K562 (cell line): Measurements from ENCODE around the gene ANKRD11. TPM values are rescaled to one million over a fixed set of nuclear protein-coding genes. Genes with fewer than 3 reads are reported as not detected.

Source experiments
- ATAC-seq: fragments of 200-7000 bp; cut with Tn5 transposase; 3 replicates; pipeline ENCODE4 v1.9.1; 2020; ENCODE audit warnings: moderate library complexity
- BruUV-seq: library from RNA; stranded (reverse); fragments of 400-500 nt; replicated peaks from 2 replicates; lab custom pipeline; 2021; lab: Mats Ljungman, UMichigan
- CTCF ChIA-PET: fragments of 300-600 bp; formaldehyde crosslinking; extraction: SDS; loops from one replicate; lab custom pipeline; 2021; ENCODE audit warnings: low intra/inter-chr PET ratio; lab: Yijun Ruan, JAX
- POLR2A ChIA-PET: fragments of 300-600, 350-650 bp; sonication (Branson Sonifier 250); formaldehyde crosslinking; extraction: SDS; loops from one replicate; lab custom pipeline; 2021; ENCODE audit warnings: antibody characterized with exemption, inconsistent platforms; lab: Yijun Ruan, JAX
- DNase-seq, 4 experiments: peaks; one replicate each; pipeline versions ENCODE4 v3.0.0 to v3.0.0-alpha.2; 2011 to 2018; ENCODE audit warnings: low spot score in 3 of 4, mixed read lengths in 3 of 4; ENCODE audit errors: extremely low read depth in 1 of 4
- FAIRE-seq: peaks from 2 replicates; lab custom pipeline; 2011; peaks lifted over from hg19 to GRCh38; lab: Jason Lieb, UNC
- H2AFZ ChIP-seq: 2 replicates; pipeline ENCODE4 v1.6.0; 2011; ENCODE audit warnings: low read depth, low read length, control low read depth, inconsistent platforms
- H3K27ac ChIP-seq: fragments of 200-600 bp; 3 replicates; pipeline ENCODE4 v1.8.0; 2011; ENCODE audit warnings: low read depth, mild to moderate bottlenecking, control low read depth, inconsistent platforms, low read length, moderate library complexity, mixed read lengths; ENCODE audit errors: extremely low read depth
- H3K27me3 ChIP-seq, 2 experiments: fragments of 300-600 bp in 1 of 2; 2 replicates in 1 of 2; 3 replicates in 1 of 2; pipeline versions ENCODE4 v1.6.0 to v1.8.0; 2011; ENCODE audit warnings: inconsistent platforms in 2 of 2, low read length in 2 of 2, mild to moderate bottlenecking in 1 of 2, mixed read lengths in 1 of 2, moderate library complexity in 1 of 2; ENCODE audit not compliant: control insufficient read depth in 2 of 2, insufficient read depth in 2 of 2
- H3K36me3 ChIP-seq: fragments of 300-600 bp; 3 replicates; pipeline ENCODE4 v1.8.0; 2011; ENCODE audit warnings: mild to moderate bottlenecking, low read length, inconsistent platforms; ENCODE audit not compliant: control insufficient read depth, insufficient read depth
- H3K4me1 ChIP-seq, 2 experiments: fragments of 200-600 bp in 1 of 2; replicated peaks in 1 of 2; 2 replicates in 1 of 2; 3 replicates in 1 of 2; pipeline versions ENCODE4 v1.5.1 to v1.8.0; 2011; ENCODE audit warnings: inconsistent platforms in 2 of 2, low read length in 2 of 2, mild to moderate bottlenecking in 1 of 2, mixed read lengths in 1 of 2, moderate library complexity in 1 of 2; ENCODE audit not compliant: control insufficient read depth in 2 of 2, insufficient read depth in 2 of 2
- H3K4me2 ChIP-seq: 2 replicates; pipeline ENCODE4 v1.6.1; 2011; ENCODE audit warnings: low read length, control low read depth, inconsistent platforms, mixed read lengths; ENCODE audit not compliant: insufficient read depth
- H3K4me3 ChIP-seq: fragments of 200-600 bp; sonication (generic), shearing (Covaris generic); 2 replicates; pipeline ENCODE4 v1.5.1; 2016; ENCODE audit warnings: control low read depth, inconsistent platforms
- H3K79me2 ChIP-seq: fragments of 200-600 bp; 3 replicates; pipeline ENCODE4 v1.8.0; 2011; ENCODE audit warnings: low read length, inconsistent platforms; ENCODE audit not compliant: control insufficient read depth, insufficient read depth
- H3K9ac ChIP-seq, 2 experiments: 2 replicates each; pipeline versions ENCODE4 v1.6.0 to v1.6.1; 2011; ENCODE audit warnings: low read depth in 2 of 2, low read length in 2 of 2, control low read depth in 1 of 2, inconsistent platforms in 1 of 2, mild to moderate bottlenecking in 1 of 2, mixed read lengths in 1 of 2; ENCODE audit not compliant: insufficient read depth in 1 of 2
- H3K9me1 ChIP-seq: one replicate; pipeline ENCODE4 v1.6.0; 2011; ENCODE audit warnings: inconsistent platforms, mild to moderate bottlenecking, low read length, moderate library complexity; ENCODE audit not compliant: control insufficient read depth, insufficient read depth
- H3K9me3 ChIP-seq: replicated peaks from 2 replicates; pipeline ENCODE4 v1.5.1; 2011; ENCODE audit warnings: low read depth, low read length, inconsistent platforms; ENCODE audit not compliant: control insufficient read depth, insufficient read depth
- H4K20me1 ChIP-seq: replicated peaks from 2 replicates; pipeline ENCODE4 v1.6.1; 2011; ENCODE audit warnings: low read length, inconsistent platforms, mixed read lengths; ENCODE audit not compliant: control insufficient read depth, insufficient read depth
- FOXP1 ChIP-seq: sonication (generic); formaldehyde crosslinking; IDR thresholded peaks from 2 replicates; pipeline ENCODE4 v1.8.0; 2022; ENCODE audit warnings: mild to moderate bottlenecking, missing genetic modification reagents
- MAFF ChIP-seq: IDR thresholded peaks from 2 replicates; pipeline ENCODE4 v1.6.1; 2012; ENCODE audit warnings: low read length, improper control_type of control experiment
- PML ChIP-seq: IDR thresholded peaks from 2 replicates; pipeline ENCODE4 v1.6.1; 2012; ENCODE audit warnings: low read length, inconsistent platforms
- POLR2G ChIP-seq: fragments of 200-400 bp; formaldehyde crosslinking; IDR thresholded peaks from 2 replicates; pipeline ENCODE4 v1.6.1; 2017; ENCODE audit warnings: low read depth, mild to moderate bottlenecking, antibody characterized with exemption, low read length, moderate library complexity
- PPARD ChIP-seq: fragments of 250-450 bp; sonication (Bioruptor Pico); IDR thresholded peaks from 2 replicates; pipeline ENCODE4 v1.8.0; 2022; ENCODE audit warnings: inconsistent platforms, mild to moderate bottlenecking, moderate library complexity
- RBM34 ChIP-seq: fragments of 200-400 bp; formaldehyde crosslinking; IDR thresholded peaks from 2 replicates; pipeline ENCODE4 v1.6.1; 2018; ENCODE audit warnings: low read length, borderline replicate concordance; ENCODE audit not compliant: insufficient read depth
- SMARCC2 ChIP-seq: fragments of 450-650 bp; IDR thresholded peaks from 2 replicates; pipeline ENCODE4 v1.6.1; 2017; ENCODE audit warnings: antibody characterized with exemption, moderate library complexity, mild to moderate bottlenecking, low read depth
- TEAD4 ChIP-seq, 2 experiments: sonication (generic) in 1 of 2; formaldehyde crosslinking in 1 of 2; IDR thresholded peaks; 2 replicates each; pipeline versions ENCODE4 v1.6.1 to v1.8.0; 2012 to 2022; ENCODE audit warnings: borderline replicate concordance in 1 of 2, inconsistent platforms in 1 of 2, low read length in 1 of 2, mild to moderate bottlenecking in 1 of 2, missing genetic modification reagents in 1 of 2
- ZC3H4 ChIP-seq: sonication (generic); formaldehyde crosslinking; IDR thresholded peaks from 2 replicates; pipeline ENCODE4 v1.9.0; 2021; ENCODE audit warnings: missing genetic modification reagents, borderline replicate concordance
- ZNF124 ChIP-seq: sonication (generic); formaldehyde crosslinking; IDR thresholded peaks from 2 replicates; pipeline ENCODE4 v1.8.1; 2022; ENCODE audit warnings: missing genetic modification reagents
- ZNF165 ChIP-seq: fragments of 250-450 bp; sonication (Bioruptor Pico); IDR thresholded peaks from 2 replicates; pipeline ENCODE4 v1.4.0; 2020; ENCODE audit warnings: borderline replicate concordance
- ZNF431 ChIP-seq: sonication (generic); formaldehyde crosslinking; IDR thresholded peaks from 2 replicates; pipeline ENCODE4 v1.8.0; 2022; ENCODE audit warnings: mild to moderate bottlenecking, missing genetic modification reagents
- ZNF561 ChIP-seq: fragments of 450-650 bp; formaldehyde crosslinking; conservative IDR thresholded peaks from 2 replicates; pipeline ENCODE4 v1.4.0; 2020; ENCODE audit warnings: mild to moderate bottlenecking, moderate library complexity
- ZNF644 ChIP-seq: fragments of 200-800 bp; sonication (Bioruptor generic); IDR thresholded peaks from 2 replicates; pipeline ENCODE4 v1.6.1; 2016; ENCODE audit warnings: low read depth, missing genetic modification characterization, missing compliant biosample characterization
- WGBS: fragments of 100-300 bp; shearing (Covaris generic); methylation state at CpG from one replicate; pipeline ENCODE4 v1.1.6; 2016; ENCODE audit warnings: low coverage, mixed read lengths; ENCODE audit not compliant: insufficient coverage; ENCODE audit errors: missing lambda C conversion rate; 5-methylcytosine and 5-hydroxymethylcytosine counted together
- in situ Hi-C: fragments of 300-500 bp; cut with MboI; formaldehyde crosslinking; loops from 4 replicates; pipeline ENCODE4 v1.15.0; 2018; ENCODE audit warnings: inconsistent platforms, mixed read lengths
- intact Hi-C: fragments of 100-400 bp; cut with micrococcal nuclease; formaldehyde crosslinking; loops from 2 replicates; pipeline ENCODE4 v1.14.2; 2022
- polyA plus RNA-seq, 8 experiments: library from polyadenylated mRNA; depleted of rRNA in 4 of 8; stranded (reverse) in 5 of 8; unstranded in 3 of 8; fragments of >200 nt; fragmentation: Nextera tagmentation in 2 of 8; fragmentation: Illumina TruSeq in 1 of 8; extraction: Ambion mirVana in 2 of 8; extraction: Trizol in 1 of 8; gene quantifications; 2 replicates each; pipeline versions ENCODE4 v1.2.1 to v1.2.3, GENCODE V29; 2011 to 2014; ENCODE audit warnings: inconsistent platforms in 1 of 8, missing spikeins in 1 of 8
- total RNA-seq, 7 experiments: library from RNA; depleted of rRNA in 6 of 7; stranded (reverse); fragments of >200 nt in 6 of 7; fragmentation: Illumina TruSeq in 2 of 7; extraction: Trizol in 2 of 7; gene quantifications; 2 replicates each; pipeline versions ENCODE4 v1.2.1 to v1.2.3, GENCODE V29; 2011 to 2021; ENCODE audit warnings: low replicate concordance in 1 of 7
- TF ChIP-seq, protein P1 (sequence below): fragments of 250-450 bp; sonication (Bioruptor Pico); IDR thresholded peaks from 2 replicates; pipeline ENCODE4 v1.5.0; 2020; ENCODE audit warnings: mild to moderate bottlenecking
- TF ChIP-seq, protein P2 (sequence below): fragments of 450-650 bp; IDR thresholded peaks from 2 replicates; pipeline ENCODE4 v1.7.1; 2018; ENCODE audit warnings: mild to moderate bottlenecking, low read depth; ENCODE audit not compliant: partially characterized antibody

Gene ANKRD11
- total and polyA plus RNA-seq, 9 of the 15 experiments (the other 6 are each of a cell fraction or from before 2014, with no cell fraction given), result 4.7 to 126 (median 31.7) TPM

DNA sequence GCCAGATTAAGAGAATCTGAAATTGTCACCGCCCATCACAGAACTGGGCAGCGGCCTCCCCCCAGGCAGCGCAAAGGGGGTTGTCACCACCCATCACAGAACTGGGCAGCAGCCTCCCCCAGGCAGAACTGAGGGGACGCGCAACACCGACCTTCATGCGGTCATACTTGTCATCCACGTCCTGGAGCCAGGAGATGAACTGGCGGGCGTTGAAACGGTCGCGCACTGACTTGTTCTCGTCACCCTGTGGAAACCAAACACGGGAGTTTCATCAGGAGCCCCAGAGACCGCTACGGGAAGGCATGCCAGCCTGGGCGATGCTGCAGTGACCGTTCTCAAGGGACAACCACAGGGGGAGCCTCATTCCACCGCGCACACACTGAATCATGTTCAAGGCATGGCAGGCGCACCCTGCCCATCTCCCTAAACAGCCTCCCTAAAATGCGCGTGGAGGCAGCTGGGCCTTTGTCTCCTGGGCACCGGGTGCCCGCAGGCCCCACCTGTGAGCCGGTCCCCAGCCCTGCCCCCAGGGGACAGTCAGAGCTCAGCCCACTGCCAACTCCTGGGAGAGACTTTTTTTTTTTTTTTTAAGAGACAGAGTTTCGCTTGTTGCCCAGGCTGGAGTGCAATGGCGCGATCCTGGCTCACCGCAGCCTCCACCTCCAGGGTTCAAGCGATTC is 219.6 kb downstream of the ANKRD11 start (continued):
- TF ChIP-seq SMARCC2, result no peak
- TF ChIP-seq RBM34, result no peak
- TF ChIP-seq FOXP1 (CRISPR knock-in tag), result no peak
- TF ChIP-seq, protein P1, sequence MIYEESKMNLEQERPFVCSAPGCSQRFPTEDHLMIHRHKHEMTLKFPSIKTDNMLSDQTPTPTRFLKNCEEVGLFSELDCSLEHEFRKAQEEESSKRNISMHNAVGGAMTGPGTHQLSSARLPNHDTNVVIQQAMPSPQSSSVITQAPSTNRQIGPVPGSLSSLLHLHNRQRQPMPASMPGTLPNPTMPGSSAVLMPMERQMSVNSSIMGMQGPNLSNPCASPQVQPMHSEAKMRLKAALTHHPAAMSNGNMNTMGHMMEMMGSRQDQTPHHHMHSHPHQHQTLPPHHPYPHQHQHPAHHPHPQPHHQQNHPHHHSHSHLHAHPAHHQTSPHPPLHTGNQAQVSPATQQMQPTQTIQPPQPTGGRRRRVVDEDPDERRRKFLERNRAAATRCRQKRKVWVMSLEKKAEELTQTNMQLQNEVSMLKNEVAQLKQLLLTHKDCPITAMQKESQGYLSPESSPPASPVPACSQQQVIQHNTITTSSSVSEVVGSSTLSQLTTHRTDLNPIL (CRISPR knock-in tag), result no peak
- TF ChIP-seq ZNF431 (CRISPR knock-in tag), result no peak
- TF ChIP-seq POLR2G, result peak; percentile 32; the same call in 1 of the 2 replicates
- TF ChIP-seq PPARD (CRISPR knock-in tag), result no peak

DNA sequence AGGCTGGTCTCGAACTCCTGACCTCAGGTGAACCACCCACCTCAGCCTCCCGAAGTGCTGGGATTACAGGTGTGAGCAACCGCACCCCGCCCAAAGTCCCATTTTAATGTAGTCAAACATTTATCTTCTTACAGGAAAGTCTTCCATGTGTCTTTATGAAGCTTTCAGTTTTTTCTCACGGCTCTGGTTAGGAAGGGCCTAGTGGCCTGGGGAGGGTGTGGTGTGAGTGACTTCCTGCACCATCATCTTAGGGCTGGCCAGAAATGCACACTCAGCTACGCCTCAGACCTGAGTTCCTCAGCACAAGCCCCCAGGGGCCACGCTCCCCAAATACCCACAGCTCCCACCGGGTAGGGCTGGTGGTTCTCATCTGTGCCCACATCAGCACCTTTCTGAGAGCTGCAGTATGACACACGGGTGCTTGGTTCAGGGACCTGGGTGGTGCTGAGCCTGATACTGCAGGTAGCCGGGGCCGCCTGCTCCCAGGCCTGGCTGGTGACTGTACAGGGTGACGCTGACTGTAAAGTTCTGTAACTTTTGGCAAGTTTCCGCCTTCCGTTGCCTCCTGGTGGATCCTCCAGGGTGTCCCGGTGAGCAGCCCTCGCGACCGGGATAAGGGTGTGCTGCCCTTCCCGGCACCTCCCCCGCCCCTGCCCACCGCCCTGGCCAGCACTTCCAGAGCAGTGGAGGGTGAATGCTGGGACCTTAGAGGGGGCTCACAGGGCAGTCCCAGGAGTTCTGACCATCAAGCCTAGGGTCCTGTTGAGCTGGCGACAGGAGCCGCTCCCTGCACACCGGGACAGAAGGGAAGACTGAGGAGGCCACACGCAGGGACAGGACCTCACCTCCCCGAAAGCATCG is 220.3 kb downstream of the ANKRD11 start:
- ChIA-PET POLR2A (interaction anchor here (0.7 to 1.7 kb wide), 2 partner anchors 16 to 349 kb away, joined by 4 read pairs; no protein-coding TSS in a partner anchor), CTCF (no interaction called here)
- Histone ChIP-seq H3K9ac (no peak overlapping the region), H3K36me3 (peaks cover 82% of the 10 kb centered on the region), H3K27me3 (no peaks in the 10 kb centered on the region), H3K79me2 (no peaks in the 10 kb centered on the region; the same call in 2 of the 3 replicates), H3K9me3 (no peaks in the 10 kb centered on the region), H3K4me3 (no peak overlapping the region), H3K4me1 (peaks cover 0 to 25% of the 10 kb centered on the region in 2 experiments; a peak in 1 of 5 replicates), H2AFZ (no peak overlapping the region), H3K9me1 (no peaks in the 10 kb centered on the region), H3K27ac (no peak overlapping the region), H4K20me1 (no peaks in the 10 kb centered on the region), H3K4me2 (no peak overlapping the region)
- FAIRE-seq (no peak), DNase-seq (no peak), ATAC-seq (no peak)
- no TSS peak for BruUV-seq
- WGBS, result 96% methylated on average over 24 of the region's 27 CpGs
- intact Hi-C loops (no loop called here), in situ Hi-C loops (no loop called here)
- TF ChIP-seq MAFF (no peak), TEAD4 (IDR thresholded peaks at IDR 0.05; ENCODE audit: low read length) (no peak), TEAD4 (CRISPR knock-in tag; IDR thresholded peaks at IDR 0.05; ENCODE audit: borderline replicate concordance) (no peak), ZNF165 (CRISPR knock-in tag) (no peak), PML (no peak), ZNF561 (CRISPR knock-in tag) (no peak), ZNF644 (tag) (no peak), ZNF124 (no peak), ZC3H4 (CRISPR knock-in tag) (no peak)
- TF ChIP-seq, protein P2, sequence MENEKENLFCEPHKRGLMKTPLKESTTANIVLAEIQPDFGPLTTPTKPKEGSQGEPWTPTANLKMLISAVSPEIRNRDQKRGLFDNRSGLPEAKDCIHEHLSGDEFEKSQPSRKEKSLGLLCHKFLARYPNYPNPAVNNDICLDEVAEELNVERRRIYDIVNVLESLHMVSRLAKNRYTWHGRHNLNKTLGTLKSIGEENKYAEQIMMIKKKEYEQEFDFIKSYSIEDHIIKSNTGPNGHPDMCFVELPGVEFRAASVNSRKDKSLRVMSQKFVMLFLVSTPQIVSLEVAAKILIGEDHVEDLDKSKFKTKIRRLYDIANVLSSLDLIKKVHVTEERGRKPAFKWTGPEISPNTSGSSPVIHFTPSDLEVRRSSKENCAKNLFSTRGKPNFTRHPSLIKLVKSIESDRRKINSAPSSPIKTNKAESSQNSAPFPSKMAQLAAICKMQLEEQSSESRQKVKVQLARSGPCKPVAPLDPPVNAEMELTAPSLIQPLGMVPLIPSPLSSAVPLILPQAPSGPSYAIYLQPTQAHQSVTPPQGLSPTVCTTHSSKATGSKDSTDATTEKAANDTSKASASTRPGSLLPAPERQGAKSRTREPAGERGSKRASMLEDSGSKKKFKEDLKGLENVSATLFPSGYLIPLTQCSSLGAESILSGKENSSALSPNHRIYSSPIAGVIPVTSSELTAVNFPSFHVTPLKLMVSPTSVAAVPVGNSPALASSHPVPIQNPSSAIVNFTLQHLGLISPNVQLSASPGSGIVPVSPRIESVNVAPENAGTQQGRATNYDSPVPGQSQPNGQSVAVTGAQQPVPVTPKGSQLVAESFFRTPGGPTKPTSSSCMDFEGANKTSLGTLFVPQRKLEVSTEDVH, result no peak
